Activated naive CD8-positive, alpha-beta T cell treated with anti-CD3 and anti-CD28 coated beads, Interleukin-2, amount 50 U/mL, for 24 hours (primary cell): Measurements from ENCODE around the gene PLAGL2.
"Not testable (repeated sequence)": the region's sequence is repeated elsewhere in the genome, so short reads cannot be mapped to it uniquely, and the experiment has no call there.

Experiments used
- ATAC-seq: fragments of 150-1000 bp; cut with Tn5 transposase; one replicate; pipeline ENCODE4 v1.10.0; 2021
- DNase-seq: peaks from one replicate; pipeline ENCODE4 v3.0.0; 2021
- H3K27ac Mint-ChIP-seq: one replicate; pipeline ENCODE4 v1.8.0; 2021; ENCODE audit warnings: mild to moderate bottlenecking, mixed read lengths
- H3K27me3 Mint-ChIP-seq: one replicate; pipeline ENCODE4 v1.8.0; 2021; ENCODE audit warnings: mixed read lengths
- H3K36me3 Mint-ChIP-seq: one replicate; pipeline ENCODE4 v1.8.0; 2021; ENCODE audit warnings: low read depth, mixed read lengths
- H3K4me1 Mint-ChIP-seq: one replicate; pipeline ENCODE4 v1.8.0; 2021; ENCODE audit warnings: mixed read lengths
- H3K4me3 Mint-ChIP-seq: one replicate; pipeline ENCODE4 v1.8.0; 2021; ENCODE audit warnings: mild to moderate bottlenecking, moderate library complexity, mixed read lengths
- H3K9me3 Mint-ChIP-seq: one replicate; pipeline ENCODE4 v1.8.0; 2021; ENCODE audit warnings: mixed read lengths

The PLAGL2 gene, protein sequence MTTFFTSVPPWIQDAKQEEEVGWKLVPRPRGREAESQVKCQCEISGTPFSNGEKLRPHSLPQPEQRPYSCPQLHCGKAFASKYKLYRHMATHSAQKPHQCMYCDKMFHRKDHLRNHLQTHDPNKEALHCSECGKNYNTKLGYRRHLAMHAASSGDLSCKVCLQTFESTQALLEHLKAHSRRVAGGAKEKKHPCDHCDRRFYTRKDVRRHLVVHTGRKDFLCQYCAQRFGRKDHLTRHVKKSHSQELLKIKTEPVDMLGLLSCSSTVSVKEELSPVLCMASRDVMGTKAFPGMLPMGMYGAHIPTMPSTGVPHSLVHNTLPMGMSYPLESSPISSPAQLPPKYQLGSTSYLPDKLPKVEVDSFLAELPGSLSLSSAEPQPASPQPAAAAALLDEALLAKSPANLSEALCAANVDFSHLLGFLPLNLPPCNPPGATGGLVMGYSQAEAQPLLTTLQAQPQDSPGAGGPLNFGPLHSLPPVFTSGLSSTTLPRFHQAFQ

DNA sequence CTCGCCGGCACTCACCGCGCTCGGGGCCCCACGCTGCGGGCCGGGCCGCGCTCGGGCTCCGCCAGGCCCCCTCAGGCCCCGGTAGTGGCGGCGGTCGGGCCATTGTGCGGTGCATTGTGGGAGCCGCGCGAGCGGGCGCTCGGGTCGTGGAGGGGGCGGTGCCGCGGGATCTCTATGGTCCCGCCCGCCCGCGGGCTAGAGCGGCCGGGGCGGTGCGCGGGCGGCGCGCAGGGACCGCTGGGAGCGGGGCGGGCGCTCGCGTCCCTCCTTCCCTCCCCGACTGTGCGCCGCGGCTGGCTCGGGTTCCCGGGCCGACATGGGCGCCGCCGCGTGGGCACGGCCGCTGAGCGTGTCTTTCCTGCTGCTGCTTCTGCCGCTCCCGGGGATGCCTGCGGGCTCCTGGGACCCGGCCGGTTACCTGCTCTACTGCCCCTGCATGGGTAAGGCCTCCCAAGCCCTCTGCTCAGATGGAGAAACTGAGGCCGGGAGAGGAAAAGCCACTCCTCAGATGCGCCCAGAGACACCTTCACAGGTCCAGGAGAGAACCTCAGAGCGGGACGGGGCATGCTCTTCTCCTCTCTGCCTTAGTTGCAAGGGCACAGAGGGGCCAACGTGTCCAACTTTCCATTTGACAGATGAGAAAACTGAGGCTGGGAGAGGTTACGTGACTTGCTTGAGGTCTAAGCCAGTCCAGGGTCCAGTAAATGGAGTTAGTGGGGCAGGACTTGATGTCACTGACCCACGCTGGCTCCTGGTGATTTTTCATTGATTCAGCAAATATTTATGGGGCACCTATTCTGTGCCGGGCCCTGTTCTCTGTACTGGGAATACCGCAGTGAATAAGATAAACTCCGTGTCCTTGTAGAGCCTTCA lies at the start of gene PLAGL2, which contains the start of gene POFUT1:
Gene PLAGL2 (minus strand): TSS at position 118 of the 873 bp plus-strand sequence. CDS start 5,565 bp downstream, outside the sequence.
Gene POFUT1 (plus strand): TSS at position 255 of the 873 bp plus-strand sequence. CDS start 62 bp downstream, at position 317.
- no peaks in the 10 kb centered on the region for H3K27me3 Mint-ChIP-seq
- DNase-seq (peak; percentile 92), ATAC-seq (peak; percentile 81)
- peaks cover 75% of the 10 kb centered on the region for H3K4me1 Mint-ChIP-seq
- peak within 1 kb of the TSS; percentile 98 for H3K4me3 Mint-ChIP-seq
- peaks cover 86% of the 10 kb centered on the region for H3K36me3 Mint-ChIP-seq
- H3K9me3 Mint-ChIP-seq = no peaks in the 10 kb centered on the region
- H3K27ac Mint-ChIP-seq = peak within 1 kb of the TSS; percentile 100

DNA sequence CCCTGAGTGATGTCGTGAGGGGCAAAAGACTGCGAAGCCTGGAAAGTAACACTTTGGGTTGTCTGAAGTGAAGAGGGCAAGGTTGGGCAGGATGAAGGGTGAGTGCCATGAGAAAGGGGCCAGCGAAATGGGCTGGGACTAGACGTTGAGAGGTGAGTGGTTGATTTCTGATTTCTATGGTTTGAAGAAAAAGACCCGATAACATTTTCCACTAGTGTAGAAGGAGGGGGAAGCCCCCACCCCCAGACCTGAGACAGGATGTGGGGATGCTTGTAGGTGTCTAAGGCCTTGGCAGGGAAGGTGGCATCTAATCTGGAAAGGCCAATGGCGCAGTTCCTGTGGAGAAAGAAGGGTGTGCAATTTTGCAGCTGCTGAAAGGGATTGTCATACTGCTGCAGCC lies 44.6 kb upstream of the PLAGL2 start:
- DNase-seq (peak; percentile 92), ATAC-seq (peak; percentile 80)
- H3K27me3 Mint-ChIP-seq = no peaks in the 10 kb centered on the region
- H3K36me3 Mint-ChIP-seq = peaks cover 22% of the 10 kb centered on the region
- H3K4me1 Mint-ChIP-seq = peaks cover 87% of the 10 kb centered on the region
- peak overlapping the region; percentile 98 for H3K27ac Mint-ChIP-seq
- peaks cover 5% of the 10 kb centered on the region for H3K9me3 Mint-ChIP-seq
- peak overlapping the region; percentile 79 for H3K4me3 Mint-ChIP-seq

DNA sequence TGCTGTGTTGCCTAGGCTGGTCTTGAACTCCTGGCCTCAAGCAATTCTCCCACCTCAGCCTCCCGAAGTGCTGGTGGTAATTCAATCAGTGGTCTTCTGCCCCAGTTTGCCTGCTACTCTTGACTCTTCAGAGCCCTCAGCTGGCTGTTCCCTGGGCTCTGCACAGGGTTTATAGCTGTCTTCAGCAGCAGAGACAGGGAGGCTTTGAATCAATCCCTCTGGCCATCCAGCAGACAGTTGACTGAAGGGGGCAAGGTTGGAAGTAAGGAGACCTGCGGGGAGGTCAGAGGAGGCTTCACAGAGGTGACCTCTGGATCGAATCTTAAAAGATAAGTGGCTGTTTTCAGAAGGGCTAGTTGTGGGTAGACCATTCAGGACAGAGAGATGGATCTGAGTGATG lies 43.9 kb upstream of the PLAGL2 start:
- DNase-seq (peak; percentile 37), ATAC-seq (no peak)
- Mint-ChIP-seq H3K4me1 (peaks cover 86% of the 10 kb centered on the region), H3K27me3 (no peaks in the 10 kb centered on the region), H3K36me3 (peaks cover 22% of the 10 kb centered on the region), H3K4me3 (peak overlapping the region; percentile 79), H3K27ac (peak overlapping the region; percentile 98), H3K9me3 (peaks cover 5% of the 10 kb centered on the region)

DNA sequence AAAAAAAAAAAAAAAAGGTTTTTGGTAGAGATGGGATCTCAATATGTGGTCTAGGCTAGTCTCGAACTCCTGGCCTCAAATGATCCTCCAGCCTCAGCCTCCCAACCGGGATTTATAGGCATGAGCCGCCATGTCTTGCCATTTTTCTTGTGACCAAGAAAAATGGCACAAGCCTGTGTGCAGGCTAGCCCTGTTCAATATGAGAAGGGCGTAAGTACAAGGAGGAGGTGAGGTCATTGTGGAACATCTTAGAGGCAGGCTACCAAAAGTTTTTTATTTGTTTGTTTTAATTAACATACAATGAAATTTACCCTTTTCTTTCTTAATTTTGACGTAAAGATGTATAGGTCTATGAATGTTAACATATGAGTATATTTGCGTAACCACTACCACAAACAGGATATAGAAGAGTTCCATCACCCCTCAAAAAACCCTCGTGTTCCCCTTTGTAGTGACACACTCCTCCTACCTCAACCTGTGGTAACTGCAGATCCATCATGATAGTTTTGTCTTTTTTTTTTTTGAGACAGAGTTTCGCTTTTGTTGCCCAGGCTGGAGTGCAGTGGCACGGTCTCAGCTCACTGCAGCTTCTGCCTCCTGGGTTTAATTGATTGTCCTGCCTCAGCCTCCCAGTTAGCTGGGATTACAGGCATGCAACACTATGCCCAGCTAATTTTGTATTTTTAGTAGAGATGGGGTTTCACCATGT lies 41.6 kb upstream of the PLAGL2 start:
- peaks cover 5% of the 10 kb centered on the region for H3K9me3 Mint-ChIP-seq
- no peaks in the 10 kb centered on the region for H3K27me3 Mint-ChIP-seq
- H3K27ac Mint-ChIP-seq = peak overlapping the region; percentile 98
- DNase-seq = peak; percentile 34
- H3K36me3 Mint-ChIP-seq = peaks cover 22% of the 10 kb centered on the region
- H3K4me3 Mint-ChIP-seq = peak overlapping the region; percentile 49
- H3K4me1 Mint-ChIP-seq = peaks cover 81% of the 10 kb centered on the region
- ATAC-seq = peak; percentile 75

DNA sequence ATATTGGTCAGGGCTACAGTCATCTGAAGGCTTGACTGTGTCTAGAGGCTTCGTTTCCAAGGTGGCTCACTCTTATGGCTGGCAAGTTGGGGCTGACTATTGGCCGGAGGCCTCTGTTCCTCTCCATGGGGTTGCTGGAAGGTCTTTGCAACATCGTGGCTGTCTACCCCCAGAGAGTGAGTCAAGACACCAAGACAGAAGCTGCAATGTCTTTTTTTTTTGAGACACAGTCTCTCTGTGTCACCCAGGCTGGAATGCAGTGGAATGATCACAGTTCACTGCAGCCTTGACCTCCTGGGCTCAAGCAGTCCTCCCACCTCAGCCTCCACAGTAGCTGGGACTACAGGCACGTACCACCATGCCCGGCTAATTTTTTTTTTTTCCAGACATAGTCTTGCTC lies 40.5 kb upstream of the PLAGL2 start:
- Mint-ChIP-seq H3K4me1 (peaks cover 71% of the 10 kb centered on the region), H3K27me3 (no peaks in the 10 kb centered on the region), H3K27ac (peak overlapping the region; percentile 84), H3K36me3 (peaks cover 16% of the 10 kb centered on the region), H3K4me3 (no peak overlapping the region), H3K9me3 (no peaks in the 10 kb centered on the region)
- ATAC-seq (peak; percentile 3), DNase-seq (no peak)

DNA sequence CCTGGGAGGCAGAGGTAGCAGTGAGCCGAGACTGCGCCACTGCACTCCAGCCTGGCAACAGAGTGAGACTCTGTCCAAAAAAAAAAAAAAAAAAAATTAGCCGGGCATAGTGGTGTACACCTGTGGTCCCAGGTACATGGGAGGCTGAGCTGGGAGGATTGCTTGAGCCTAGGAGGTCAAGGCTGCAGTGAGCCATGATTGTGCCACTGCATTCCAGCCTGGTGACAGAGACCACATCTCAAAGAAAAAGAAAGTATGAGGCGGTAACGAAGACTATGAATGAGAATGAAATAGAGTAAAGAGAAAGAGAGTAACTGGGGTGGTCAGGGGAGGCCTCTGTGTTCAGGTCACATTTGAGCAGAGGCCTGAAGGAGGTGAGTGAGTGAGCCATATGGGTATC lies 38.7 kb upstream of the PLAGL2 start:
- H3K36me3 Mint-ChIP-seq, ATAC-seq, H3K9me3 Mint-ChIP-seq, H3K4me3 Mint-ChIP-seq, DNase-seq, H3K27me3 Mint-ChIP-seq: not testable (repeated sequence)
- H3K4me1 Mint-ChIP-seq = peaks cover 61% of the 10 kb centered on the region
- H3K27ac Mint-ChIP-seq = peak overlapping the region; percentile 67

DNA sequence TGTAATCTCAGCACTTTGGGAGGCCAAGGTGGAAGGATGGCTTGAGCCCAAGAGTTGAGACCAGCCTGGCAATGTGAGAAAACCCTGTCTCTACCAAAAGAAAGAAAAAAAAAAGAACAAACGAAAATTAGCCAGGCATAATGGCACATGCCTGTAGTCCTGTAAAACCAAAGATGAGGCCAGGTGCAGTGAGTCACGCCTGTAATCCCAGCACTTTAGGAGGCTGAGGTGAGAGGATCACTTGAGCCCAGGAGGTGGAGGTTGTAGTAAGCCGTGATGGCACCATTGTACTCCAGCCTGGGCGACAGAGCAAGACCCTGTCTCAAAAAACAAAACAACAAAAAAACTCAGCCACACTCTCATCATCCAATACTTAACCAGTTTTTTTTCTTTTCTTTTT lies 37.4 kb upstream of the PLAGL2 start:
- peaks cover 61% of the 10 kb centered on the region for H3K4me1 Mint-ChIP-seq
- H3K27ac Mint-ChIP-seq = peak overlapping the region; percentile 53
- H3K9me3 Mint-ChIP-seq = no peaks in the 10 kb centered on the region
- no peaks in the 10 kb centered on the region for H3K27me3 Mint-ChIP-seq
- no peak overlapping the region for H3K4me3 Mint-ChIP-seq
- ATAC-seq (no peak), DNase-seq (no peak)
- H3K36me3 Mint-ChIP-seq = peaks cover 4% of the 10 kb centered on the region

DNA sequence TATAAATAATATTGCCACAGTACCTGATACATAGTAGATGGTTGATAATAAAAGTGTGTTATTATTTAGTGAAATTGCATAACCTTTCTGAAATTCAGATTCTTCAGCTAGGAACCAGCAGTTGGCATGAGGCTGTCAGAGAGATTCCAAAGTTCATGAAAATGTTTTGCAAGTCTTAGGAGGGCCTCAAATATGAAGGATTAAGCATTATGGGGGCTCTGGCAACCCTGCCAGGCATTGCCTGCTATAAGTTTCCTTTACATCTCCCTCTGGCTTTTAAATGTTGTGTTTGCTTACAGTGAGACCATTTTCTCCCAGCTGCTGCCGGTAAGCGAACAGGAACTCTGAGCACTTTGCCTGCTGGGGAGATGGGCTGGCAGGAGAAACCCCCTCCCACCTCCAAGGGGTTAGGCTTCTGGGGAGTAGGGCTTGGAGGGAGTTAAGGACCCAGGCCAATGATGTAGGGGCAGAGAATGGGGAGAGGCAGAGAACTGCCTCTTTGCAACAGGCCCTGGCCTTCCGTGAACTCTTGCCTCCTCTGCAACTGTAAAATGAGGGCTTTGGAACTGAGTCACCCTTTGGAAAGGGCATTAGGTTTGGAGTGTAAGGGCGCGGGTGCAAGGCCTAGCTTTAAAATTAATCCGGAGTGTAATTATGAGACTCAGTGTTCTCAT lies 36.7 kb upstream of the PLAGL2 start:
- Mint-ChIP-seq H3K27ac (peak overlapping the region; percentile 53), H3K9me3 (no peaks in the 10 kb centered on the region), H3K36me3 (peaks cover 2% of the 10 kb centered on the region), H3K27me3 (no peaks in the 10 kb centered on the region), H3K4me1 (peaks cover 61% of the 10 kb centered on the region), H3K4me3 (no peak overlapping the region)
- DNase-seq = no peak
- ATAC-seq = no peak

DNA sequence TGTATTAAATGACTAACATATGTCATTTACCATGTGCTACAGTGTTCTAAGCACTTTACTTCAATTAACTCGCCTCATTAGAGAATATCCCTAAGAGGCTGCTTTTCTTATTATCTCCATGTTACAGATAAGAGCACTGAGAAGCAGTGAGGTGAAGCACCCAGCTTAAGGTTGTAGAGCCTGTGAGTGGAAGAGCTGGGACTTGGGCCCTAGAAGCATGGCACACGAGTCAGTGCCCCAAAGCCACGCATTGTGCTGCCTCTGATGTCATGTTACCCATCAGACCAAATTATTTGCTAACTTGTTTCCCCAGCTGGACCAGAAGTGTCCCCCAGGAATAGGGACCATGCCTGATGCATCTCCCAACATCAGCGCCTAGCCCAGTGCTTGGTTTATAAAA lies 34.3 kb upstream of the PLAGL2 start:
- Mint-ChIP-seq H3K9me3 (no peaks in the 10 kb centered on the region), H3K4me3 (no peak overlapping the region), H3K4me1 (peaks cover 55% of the 10 kb centered on the region), H3K36me3 (peaks cover 3% of the 10 kb centered on the region), H3K27ac (no peak overlapping the region), H3K27me3 (no peaks in the 10 kb centered on the region)
- ATAC-seq = peak; percentile 56
- DNase-seq = no peak

DNA sequence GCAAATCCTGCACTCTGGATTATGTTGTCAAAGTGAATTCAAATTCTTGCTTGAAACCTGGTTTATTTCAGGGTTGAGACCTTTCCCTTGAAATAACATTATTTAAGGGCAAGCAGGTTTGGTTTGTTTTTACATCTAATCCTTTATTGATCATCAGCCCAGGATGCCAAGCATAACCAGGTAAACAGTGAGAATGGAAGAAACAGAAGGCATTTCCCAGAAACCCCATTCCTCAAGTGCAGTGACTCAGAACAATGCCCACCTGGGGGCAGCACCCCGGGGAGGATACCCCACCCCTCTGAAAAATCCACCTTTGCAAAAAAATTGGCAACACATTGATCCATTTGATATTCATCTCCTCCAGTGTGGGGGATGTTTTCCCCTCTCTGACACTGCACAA lies 32.7 kb upstream of the PLAGL2 start:
- H3K27ac Mint-ChIP-seq = peak overlapping the region; percentile 25
- H3K27me3 Mint-ChIP-seq = no peaks in the 10 kb centered on the region
- H3K9me3 Mint-ChIP-seq = no peaks in the 10 kb centered on the region
- peaks cover 15% of the 10 kb centered on the region for H3K36me3 Mint-ChIP-seq
- no peak overlapping the region for H3K4me3 Mint-ChIP-seq
- DNase-seq (no peak), ATAC-seq (no peak)
- H3K4me1 Mint-ChIP-seq = peaks cover 52% of the 10 kb centered on the region

DNA sequence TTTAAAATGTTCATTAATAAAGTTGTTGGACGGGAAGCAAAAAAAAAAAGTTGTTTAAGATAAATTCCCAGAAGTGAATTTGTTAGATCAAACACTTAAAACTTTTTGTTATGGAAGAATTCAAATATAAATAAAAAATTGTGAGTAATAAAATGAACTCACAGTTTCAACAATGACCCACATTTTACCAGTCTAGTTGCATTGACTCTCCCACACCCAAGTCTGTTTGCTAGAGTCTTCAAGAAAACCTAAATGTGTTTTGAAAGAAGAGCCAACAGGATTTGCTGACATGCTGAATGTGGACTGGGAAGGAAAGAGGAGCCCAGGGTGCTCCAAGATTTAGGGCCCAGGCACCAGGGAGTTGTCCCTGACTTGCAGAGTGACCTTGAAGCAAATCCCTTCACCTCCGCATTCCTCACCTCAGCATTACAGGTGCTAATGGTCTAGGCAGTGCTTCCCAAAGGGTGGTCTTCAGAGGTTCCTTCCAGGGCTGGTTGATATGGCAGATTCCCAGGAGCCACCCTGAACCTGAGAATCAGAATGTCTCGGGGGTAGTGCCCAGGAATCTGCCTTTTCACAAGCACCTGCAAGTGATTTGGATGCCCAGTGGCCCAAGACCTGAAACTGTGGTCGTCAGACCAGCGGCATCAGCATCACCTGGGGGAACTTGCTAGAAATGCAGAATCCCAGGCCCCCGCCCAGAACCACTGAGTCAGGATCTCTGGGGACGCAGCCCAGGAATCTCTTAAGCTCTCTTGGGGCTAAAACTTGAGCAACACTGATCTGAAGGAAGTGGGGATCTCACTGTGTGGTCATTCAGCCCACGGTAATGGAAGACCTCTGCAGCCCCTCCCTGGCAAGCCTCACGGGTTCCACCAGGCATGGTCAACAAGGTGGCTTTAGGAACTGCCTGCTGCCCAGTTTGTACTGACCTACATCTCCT lies 31.2 kb upstream of the PLAGL2 start:
- Mint-ChIP-seq H3K4me1 (peaks cover 49% of the 10 kb centered on the region), H3K27me3 (no peaks in the 10 kb centered on the region), H3K36me3 (peaks cover 29% of the 10 kb centered on the region), H3K4me3 (no peak overlapping the region), H3K27ac (no peak overlapping the region), H3K9me3 (no peaks in the 10 kb centered on the region)
- DNase-seq (no peak), ATAC-seq (no peak)

DNA sequence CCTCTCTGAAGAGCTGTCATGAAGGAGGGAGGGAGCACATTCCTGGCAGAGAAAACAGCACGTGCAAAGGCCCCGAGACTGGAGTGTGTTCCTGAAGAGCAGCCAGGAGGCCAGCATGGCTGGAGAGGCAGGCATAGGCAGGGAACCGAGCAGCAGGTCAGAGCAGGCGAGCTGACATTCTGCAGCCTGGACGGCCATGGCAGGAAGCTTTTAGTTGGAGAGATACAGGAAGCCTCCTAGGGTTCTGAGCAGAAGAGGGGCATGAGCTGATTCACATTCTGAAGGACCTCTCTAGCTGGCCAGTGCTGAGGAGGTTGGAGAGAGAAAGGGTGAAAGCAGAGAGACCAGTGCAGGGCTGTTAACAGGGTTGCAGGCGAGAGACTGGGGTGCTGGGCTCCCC lies 29.9 kb upstream of the PLAGL2 start:
- H3K4me1 Mint-ChIP-seq = peaks cover 60% of the 10 kb centered on the region
- no peaks in the 10 kb centered on the region for H3K9me3 Mint-ChIP-seq
- no peak overlapping the region for H3K4me3 Mint-ChIP-seq
- DNase-seq (no peak), ATAC-seq (no peak)
- H3K27ac Mint-ChIP-seq = peak overlapping the region; percentile 7
- no peaks in the 10 kb centered on the region for H3K27me3 Mint-ChIP-seq
- peaks cover 42% of the 10 kb centered on the region for H3K36me3 Mint-ChIP-seq

DNA sequence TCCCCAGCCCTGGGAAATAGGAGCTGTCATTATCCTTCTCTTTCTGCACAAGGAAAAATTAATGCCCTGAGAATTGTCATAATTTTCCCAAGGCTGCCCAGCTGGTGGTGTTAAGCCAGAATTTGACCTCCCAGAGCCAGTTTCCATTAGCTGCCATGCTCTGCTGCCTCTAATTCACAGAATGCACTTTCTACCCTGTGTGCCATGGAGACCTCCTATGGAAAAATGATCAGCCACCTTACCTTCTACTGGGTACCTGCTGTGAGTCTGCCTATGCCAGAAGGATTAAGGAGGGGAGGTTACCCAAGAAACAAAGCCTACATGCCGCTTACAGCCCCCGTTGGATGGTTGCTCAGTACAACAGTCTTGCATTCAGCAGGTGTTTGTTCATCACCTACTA lies 29.3 kb upstream of the PLAGL2 start:
- H3K27me3 Mint-ChIP-seq = no peaks in the 10 kb centered on the region
- H3K27ac Mint-ChIP-seq = peak overlapping the region; percentile 7
- no peak for ATAC-seq
- peaks cover 46% of the 10 kb centered on the region for H3K36me3 Mint-ChIP-seq
- DNase-seq = no peak
- H3K4me1 Mint-ChIP-seq = peaks cover 65% of the 10 kb centered on the region
- no peak overlapping the region for H3K4me3 Mint-ChIP-seq
- no peaks in the 10 kb centered on the region for H3K9me3 Mint-ChIP-seq
